Mesenchymal stem cell (in vitro differentiated cells and primary cell): ENCODE data around the gene POLR1C.

Experiments
- DNase-seq: peaks from one replicate; pipeline ENCODE4 v3.0.0-alpha.2; 2013
- H2AFZ ChIP-seq: one replicate; pipeline ENCODE4 v1.6.1; 2013; ENCODE audit warnings: low read depth, mild to moderate bottlenecking, control low read depth, inconsistent platforms, low read length, moderate library complexity
- H2AK5ac ChIP-seq: 2 replicates; pipeline ENCODE4 v1.6.1; 2013; ENCODE audit warnings: low read length, moderate library complexity, mild to moderate bottlenecking, inconsistent platforms; ENCODE audit not compliant: severe bottlenecking
- H2BK120ac ChIP-seq: one replicate; pipeline ENCODE4 v1.6.1; 2013; ENCODE audit warnings: low read depth, mild to moderate bottlenecking, inconsistent platforms, low read length, moderate library complexity
- H2BK12ac ChIP-seq, 2 experiments: one replicate each; pipeline ENCODE4 v1.6.1; 2013; ENCODE audit warnings: inconsistent platforms in 2 of 2, low read length in 2 of 2, mild to moderate bottlenecking in 2 of 2, moderate library complexity in 2 of 2, control low read depth in 1 of 2
- H2BK15ac ChIP-seq: one replicate; pipeline ENCODE4 v1.6.1; 2013; ENCODE audit warnings: mild to moderate bottlenecking, low read depth, inconsistent platforms; ENCODE audit not compliant: poor library complexity, severe bottlenecking
- H2BK5ac ChIP-seq: 2 replicates; pipeline ENCODE4 v1.6.1; 2013; ENCODE audit warnings: low read depth, mild to moderate bottlenecking, low read length, control low read depth, inconsistent platforms; ENCODE audit not compliant: poor library complexity, severe bottlenecking
- H3K14ac ChIP-seq, 2 experiments: one replicate each; pipeline ENCODE4 v1.6.1; 2013; ENCODE audit warnings: inconsistent platforms in 2 of 2, low read length in 2 of 2, control low read depth in 1 of 2, mild to moderate bottlenecking in 1 of 2, moderate library complexity in 1 of 2
- H3K18ac ChIP-seq, 2 experiments: one replicate each; pipeline ENCODE4 v1.6.1; 2013; ENCODE audit warnings: inconsistent platforms in 2 of 2, low read length in 2 of 2, control low read depth in 1 of 2, low read depth in 1 of 2, mild to moderate bottlenecking in 1 of 2
- H3K23ac ChIP-seq, 2 experiments: one replicate each; pipeline ENCODE4 v1.6.1; 2013; ENCODE audit warnings: inconsistent platforms in 2 of 2, low read length in 2 of 2, mild to moderate bottlenecking in 2 of 2, moderate library complexity in 2 of 2, control low read depth in 1 of 2
- H3K27ac ChIP-seq: 2 replicates; pipeline ENCODE4 v1.5.1; 2013; ENCODE audit warnings: mild to moderate bottlenecking, moderate library complexity, low read length, control low read depth, inconsistent platforms; ENCODE audit not compliant: poor library complexity, severe bottlenecking
- H3K27me3 ChIP-seq, 2 experiments: 2 replicates each; pipeline versions ENCODE4 v1.6.1 to v1.7.0; 2013; ENCODE audit warnings: low read length in 2 of 2, mild to moderate bottlenecking in 2 of 2, moderate library complexity in 2 of 2, control low read depth in 1 of 2, inconsistent platforms in 1 of 2; ENCODE audit not compliant: control insufficient read depth in 1 of 2, insufficient read depth in 1 of 2
- H3K36me3 ChIP-seq, 2 experiments: 2 replicates each; pipeline versions ENCODE4 v1.6.1 to v1.7.0; 2013; ENCODE audit warnings: low read length in 2 of 2, control low read depth in 1 of 2, inconsistent platforms in 1 of 2, low read depth in 1 of 2, mild to moderate bottlenecking in 1 of 2; ENCODE audit not compliant: insufficient read depth in 2 of 2, control insufficient read depth in 1 of 2
- H3K4ac ChIP-seq, 2 experiments: one replicate each; pipeline ENCODE4 v1.6.1; 2013; ENCODE audit warnings: inconsistent platforms in 2 of 2, low read length in 2 of 2, mild to moderate bottlenecking in 2 of 2, moderate library complexity in 2 of 2, control low read depth in 1 of 2, low read depth in 1 of 2
- H3K4me1 ChIP-seq: 2 replicates; pipeline ENCODE4 v1.6.1; 2013; ENCODE audit warnings: low read depth, low read length, control low read depth; ENCODE audit not compliant: control insufficient read depth, insufficient read depth
- H3K4me2 ChIP-seq: 2 replicates; pipeline ENCODE4 v1.6.1; 2013; ENCODE audit warnings: low read length, mild to moderate bottlenecking, inconsistent platforms; ENCODE audit not compliant: poor library complexity, severe bottlenecking
- H3K4me3 ChIP-seq, 2 experiments: 2 replicates each; pipeline versions ENCODE4 v1.5.1 to v1.7.0; 2013; ENCODE audit warnings: low read length in 2 of 2, mild to moderate bottlenecking in 2 of 2, control low read depth in 1 of 2, low read depth in 1 of 2; ENCODE audit not compliant: insufficient read depth in 1 of 2
- H3K79me1 ChIP-seq: replicated peaks from 2 replicates; pipeline ENCODE4 v1.6.1; 2013; ENCODE audit warnings: mild to moderate bottlenecking, control low read depth, low read length, inconsistent platforms; ENCODE audit not compliant: poor library complexity, severe bottlenecking
- H3K9ac ChIP-seq: 2 replicates; pipeline ENCODE4 v1.7.0; 2013; ENCODE audit warnings: mild to moderate bottlenecking, low read length, moderate library complexity
- H3K9me3 ChIP-seq: 2 replicates; pipeline ENCODE4 v1.7.0; 2013; ENCODE audit warnings: mild to moderate bottlenecking, low read length; ENCODE audit not compliant: control insufficient read depth
- H4K8ac ChIP-seq: one replicate; pipeline ENCODE4 v1.6.1; 2013; ENCODE audit warnings: inconsistent platforms, mild to moderate bottlenecking, low read length, moderate library complexity
- H4K91ac ChIP-seq: one replicate; pipeline ENCODE4 v1.6.1; 2013; ENCODE audit warnings: mild to moderate bottlenecking, low read length, inconsistent platforms
- WGBS: methylation state at CpG from one replicate; pipeline ENCODE4 v1.1.7; 2013; ENCODE audit warnings: mixed read lengths; 5-methylcytosine and 5-hydroxymethylcytosine counted together

Gene POLR1C

GRCh38 chr6:43475516-43475915 lies 41.4 kb upstream of the POLR1C start:
- Histone ChIP-seq H3K4me1 (peaks cover 6% of the 10 kb centered on the region), H3K4me2 (no peak overlapping the region), H3K14ac (no peak overlapping the region), H2BK15ac (no peak overlapping the region), H4K8ac (no peak overlapping the region), H3K18ac (no peak overlapping the region), H3K23ac (no peak overlapping the region), H3K4ac (no peak overlapping the region), H2AFZ (no peak overlapping the region), H2AK5ac (no peak overlapping the region), H4K91ac (no peak overlapping the region), H3K4me3 (no peak overlapping the region), H2BK5ac (no peak overlapping the region), H3K27ac (no peak overlapping the region), H3K9ac (no peak overlapping the region), H3K36me3 (peaks cover 0 to 3% of the 10 kb centered on the region in 2 experiments), H3K9me3 (no peaks in the 10 kb centered on the region), H2BK120ac (no peak overlapping the region), H2BK12ac (no peak overlapping the region), H3K79me1 (peaks cover 19% of the 10 kb centered on the region), H3K27me3 (peaks cover 4 to 11% of the 10 kb centered on the region in 2 experiments)
- 86% methylated on average over 6 of the region's 6 CpGs for WGBS
- DNase-seq = no peak

GRCh38 chr6:43476746-43477145 lies 40.1 kb upstream of the POLR1C start:
- Histone ChIP-seq H3K9me3 (no peaks in the 10 kb centered on the region), H3K79me1 (peaks cover 24% of the 10 kb centered on the region), H3K18ac (no peak overlapping the region), H3K27me3 (peaks cover under 1 to 4% of the 10 kb centered on the region in 2 experiments), H2BK15ac (no peak overlapping the region), H3K23ac (no peak overlapping the region), H2AFZ (peak overlapping the region; percentile 89), H2BK120ac (no peak overlapping the region), H4K8ac (no peak overlapping the region), H3K4me3 (peak overlapping the region in 1 of 2 experiments; percentile 95), H3K9ac (peak overlapping the region; percentile 94), H3K14ac (no peak overlapping the region), H3K27ac (peak overlapping the region; percentile 48), H2AK5ac (no peak overlapping the region), H2BK5ac (no peak overlapping the region), H3K4ac (peak overlapping the region in 1 of 2 experiments; percentile 11), H2BK12ac (no peak overlapping the region), H3K36me3 (peaks cover 0 to 3% of the 10 kb centered on the region in 2 experiments), H3K4me2 (peak overlapping the region; percentile 85), H4K91ac (no peak overlapping the region), H3K4me1 (peaks cover 6% of the 10 kb centered on the region)
- DNase-seq = no peak
- 46% methylated on average over 2 of the region's 2 CpGs for WGBS

- peak within 1 kb of the TSS; percentile 48 for H3K27ac ChIP-seq
- no peak within 1 kb of the TSS for H3K23ac ChIP-seq
- DNase-seq = peak; percentile 91
- H2BK5ac ChIP-seq = peak within 1 kb of the TSS; percentile 68
- H3K27me3 ChIP-seq = peaks cover 0 to 3% of the 10 kb centered on the region in 2 experiments
- no peak within 1 kb of the TSS for H2BK12ac ChIP-seq
- H3K9ac ChIP-seq = peak within 1 kb of the TSS; percentile 94
- no peak within 1 kb of the TSS for H3K14ac ChIP-seq
- H3K4me3 ChIP-seq = peak within 1 kb of the TSS; percentile 70 to 95
- H3K79me1 ChIP-seq = peaks cover 30% of the 10 kb centered on the region
- H2BK120ac ChIP-seq = no peak within 1 kb of the TSS
- H4K91ac ChIP-seq = peak within 1 kb of the TSS; percentile 31
- H3K4ac ChIP-seq = peak within 1 kb of the TSS; percentile 11 to 13
- H2AFZ ChIP-seq = peak within 1 kb of the TSS; percentile 89
- H2BK15ac ChIP-seq = no peak within 1 kb of the TSS
- H4K8ac ChIP-seq = peak within 1 kb of the TSS; percentile 88
- H3K4me1 ChIP-seq = peaks cover 6% of the 10 kb centered on the region
- WGBS = 3% methylated on average over 33 of the region's 34 CpGs
- H3K4me2 ChIP-seq = peak within 1 kb of the TSS; percentile 85
- peak within 1 kb of the TSS in 1 of 2 experiments; percentile 37 for H3K18ac ChIP-seq
- H3K9me3 ChIP-seq = no peaks in the 10 kb centered on the region
- no peak within 1 kb of the TSS for H2AK5ac ChIP-seq
- peaks cover 0 to 3% of the 10 kb centered on the region in 2 experiments for H3K36me3 ChIP-seq
Measured at GRCh38 chr6:43477235-43478007, 39.5 kb upstream of the POLR1C start, which contains the start of gene TJAP1. Gene TJAP1 (plus strand): TSS chr6:43477570. CDS start chr6:43499002, 21,432 bp downstream.

GRCh38 chr6:43478008-43478372 lies 38.9 kb upstream of the POLR1C start:
- Histone ChIP-seq H3K36me3 (peaks cover 0 to 3% of the 10 kb centered on the region in 2 experiments), H3K79me1 (peaks cover 31% of the 10 kb centered on the region), H3K4me3 (peak overlapping the region; percentile 70 to 95), H3K9me3 (no peaks in the 10 kb centered on the region), H3K14ac (no peak overlapping the region), H2AFZ (no peak overlapping the region), H3K4me1 (peaks cover 6% of the 10 kb centered on the region), H3K4me2 (peak overlapping the region; percentile 69), H2BK120ac (no peak overlapping the region), H4K8ac (no peak overlapping the region), H3K23ac (no peak overlapping the region), H3K27ac (no peak overlapping the region), H2AK5ac (no peak overlapping the region), H3K27me3 (no peaks in the 10 kb centered on the region), H3K18ac (no peak overlapping the region), H3K4ac (peak overlapping the region in 1 of 2 experiments; percentile 13), H2BK15ac (no peak overlapping the region), H3K9ac (peak overlapping the region; percentile 94), H2BK5ac (no peak overlapping the region), H4K91ac (peak overlapping the region; percentile 31), H2BK12ac (no peak overlapping the region)
- DNase-seq = no peak
- WGBS = 32% methylated on average over 3 of the region's 3 CpGs
